ENCODE measurements around the gene NEDD4L.
A peak's percentile ranks its signal among the peaks of the same experiment; 100 is the strongest.

Gene NEDD4L

DNA sequence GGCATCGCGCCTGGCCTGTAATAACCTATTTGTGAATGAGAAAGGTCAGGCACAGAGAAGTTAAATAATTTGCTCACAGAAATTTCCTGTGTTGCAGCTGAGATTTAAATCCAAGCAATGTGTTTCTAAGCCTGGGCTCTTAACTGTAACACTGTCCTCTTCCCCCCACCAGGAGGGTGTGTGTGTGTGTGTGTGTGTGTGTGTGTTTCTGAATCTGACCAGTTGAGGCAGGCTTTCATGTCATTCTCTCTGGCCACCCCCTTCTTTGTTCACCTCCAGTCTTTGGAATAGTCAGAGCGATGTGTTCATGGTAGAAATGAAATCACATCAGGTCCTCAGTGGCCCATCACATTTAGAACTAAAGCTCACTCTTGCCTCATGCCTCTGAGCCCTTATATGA lies 81.2 kb downstream of the NEDD4L start:
- no peak for DNase-seq

DNA sequence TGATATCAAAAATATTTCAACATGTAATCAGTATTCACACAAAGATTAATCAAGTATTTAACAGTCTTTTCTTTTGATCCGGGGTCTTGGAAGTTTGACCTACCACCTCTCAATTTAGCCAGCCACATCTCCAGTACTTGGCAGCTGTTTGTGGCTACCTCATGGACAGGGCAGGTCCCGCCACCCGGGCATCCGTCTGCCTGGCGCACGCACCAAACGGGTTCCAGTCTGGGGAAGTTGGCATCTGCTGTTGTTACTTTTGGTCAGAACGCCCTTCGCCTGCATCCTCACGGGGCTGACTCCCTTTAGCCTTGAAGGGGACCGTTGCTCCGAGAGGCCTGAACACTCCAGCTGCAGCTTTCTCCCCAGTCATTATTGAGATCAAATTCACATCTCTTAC lies 81.7 kb downstream of the NEDD4L start:
- no peak for DNase-seq

DNA sequence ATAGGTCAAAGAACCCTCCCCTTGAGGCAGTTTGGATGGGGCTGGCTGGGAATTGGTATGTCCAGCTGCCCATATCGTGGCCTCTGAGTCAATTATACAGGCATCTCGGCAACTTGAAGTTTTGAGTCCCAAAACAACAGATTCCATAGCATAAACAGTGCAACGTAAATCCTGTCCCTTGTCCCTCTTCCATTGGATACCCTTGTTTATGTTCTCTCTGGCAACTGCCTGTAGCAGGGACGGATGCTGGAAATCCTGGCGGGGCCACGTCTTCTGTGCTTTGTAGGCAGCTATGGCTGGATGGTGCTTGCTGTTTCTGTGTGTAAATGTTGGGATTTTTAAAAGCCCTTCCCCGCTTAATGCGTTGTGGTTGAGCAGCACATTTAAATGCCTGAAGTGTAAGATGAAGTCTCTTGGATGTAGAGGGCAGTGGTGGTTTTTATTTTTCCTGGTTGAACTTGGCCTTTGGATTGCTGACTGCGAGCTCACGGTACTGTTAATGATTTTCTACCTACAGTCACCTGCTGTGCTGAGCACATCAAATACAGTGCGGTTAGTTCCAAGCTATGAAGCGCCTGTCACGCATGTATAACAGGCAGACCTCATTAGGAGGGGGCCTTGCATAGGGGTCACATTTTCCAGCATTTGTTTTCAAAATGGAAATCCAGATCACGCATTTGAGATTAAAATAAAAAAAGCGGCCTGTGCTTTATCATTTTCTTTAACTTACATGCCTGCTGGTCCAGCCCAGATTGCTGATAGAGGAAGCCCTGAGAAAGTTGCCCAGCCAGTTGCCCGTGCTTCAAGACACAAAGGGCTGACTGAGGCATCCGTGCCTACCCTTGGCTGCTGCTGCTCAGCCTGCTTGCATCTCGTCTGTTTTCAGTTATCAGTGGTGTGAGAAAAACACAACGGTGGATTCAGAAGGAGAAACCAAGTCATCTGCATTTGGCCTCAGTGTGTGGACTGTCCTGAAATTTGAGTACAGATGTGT lies 84.7 kb downstream of the NEDD4L start:
- no peak for DNase-seq

- no peak for DNase-seq
These were observed 88.7 kb downstream of the NEDD4L start for GRCh38 chr18:58132595-58133261.

DNA sequence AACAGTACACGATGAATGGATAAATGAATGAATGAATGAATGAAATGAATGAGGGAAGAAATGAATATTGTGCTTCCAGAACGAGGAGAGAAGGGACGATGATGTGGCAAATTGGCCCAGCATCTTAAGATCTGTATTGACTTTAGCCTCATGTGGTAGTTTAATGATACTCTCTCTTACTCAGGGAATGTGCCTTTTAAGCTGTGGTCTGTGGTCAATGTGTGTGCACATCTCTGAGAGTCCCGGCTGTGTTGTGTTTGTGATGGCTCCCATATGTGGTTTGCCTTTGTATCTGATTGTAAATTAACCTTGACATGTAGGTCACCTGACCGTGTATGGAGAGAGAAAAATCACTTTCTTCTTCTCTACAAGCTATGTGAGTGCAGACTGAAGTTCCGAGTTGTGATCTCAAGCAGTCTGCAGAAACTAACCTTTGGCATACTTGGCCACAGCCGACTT lies 91.2 kb downstream of the NEDD4L start:
- DNase-seq, result no peak

DNA sequence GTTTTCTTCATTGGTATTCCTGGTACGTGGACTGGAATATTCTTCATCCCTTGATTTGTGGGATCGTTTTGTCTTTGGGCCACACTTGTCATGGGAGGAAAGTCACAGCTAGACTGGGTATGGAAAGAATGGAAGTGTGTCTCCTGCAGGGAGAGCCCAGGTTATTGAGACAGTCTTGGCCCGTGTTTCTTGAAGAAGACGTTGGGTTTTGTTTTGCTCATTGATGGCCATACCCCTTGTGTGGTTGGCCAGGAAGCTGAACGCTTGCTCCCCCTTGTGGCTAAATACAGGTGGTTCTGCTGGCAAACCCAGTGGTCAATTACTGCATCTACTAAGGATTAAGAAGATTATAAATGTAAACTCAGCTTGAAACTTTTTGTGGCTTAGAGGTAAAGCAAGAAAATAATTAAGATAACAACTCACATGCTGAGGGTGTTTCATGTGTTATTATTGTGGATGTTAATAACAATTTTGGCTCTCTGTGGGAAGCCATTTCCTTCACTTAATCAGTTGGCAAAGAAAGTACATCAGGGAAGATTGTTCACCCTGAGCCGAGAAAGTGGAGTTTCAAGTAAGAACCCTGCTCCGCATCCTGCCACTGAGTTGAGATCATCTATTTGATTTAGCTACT lies 91.8 kb downstream of the NEDD4L start:
- peak; percentile 67 for DNase-seq

- DNase-seq, result no peak
These were observed 92.9 kb downstream of the NEDD4L start for GRCh38 chr18:58136879-58137278.

GRCh38 chr18:58139459-58140386 lies 95.7 kb downstream of the NEDD4L start:
- no peak for DNase-seq

- DNase-seq, result no peak
These were observed 96.6 kb downstream of the NEDD4L start for GRCh38 chr18:58140387-58141325.

DNA sequence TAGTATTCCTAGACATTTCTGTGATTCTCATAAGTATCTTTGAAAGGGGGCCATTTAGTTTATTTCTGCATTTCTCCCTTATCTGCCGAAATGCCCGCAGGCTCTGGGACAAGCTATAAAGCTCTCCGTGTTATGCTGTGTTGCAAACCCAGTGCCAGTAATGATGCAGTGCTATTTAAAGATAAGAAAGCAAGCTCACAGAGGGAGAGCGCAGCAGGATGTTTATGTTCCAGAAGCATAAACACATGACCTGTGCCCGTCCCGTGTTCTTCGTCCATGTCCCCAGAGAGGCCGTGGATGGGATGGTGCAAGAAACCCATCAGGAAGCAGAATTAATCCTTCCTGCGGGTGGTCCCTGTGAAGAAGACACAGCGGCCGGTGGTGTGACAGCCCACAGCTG lies 99.4 kb downstream of the NEDD4L start:
- no peak for DNase-seq

DNA sequence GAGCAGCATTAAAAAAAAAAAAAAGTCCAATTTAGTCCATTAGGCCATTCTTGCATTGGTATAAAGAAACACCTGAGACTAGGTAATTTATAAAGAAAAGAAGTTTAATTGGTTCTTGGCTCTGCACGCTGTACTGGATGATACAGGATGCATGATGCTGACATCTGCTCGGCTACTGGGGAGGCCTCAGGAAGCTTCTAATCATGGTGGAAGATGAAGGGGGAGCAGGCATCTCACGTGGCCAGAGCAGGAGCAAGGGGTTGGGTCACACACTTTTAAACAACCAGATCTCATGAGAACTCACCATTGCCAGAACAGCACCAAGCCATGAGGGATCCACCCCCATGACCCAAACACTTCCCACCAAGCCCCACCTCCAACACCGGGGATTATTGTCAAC lies 100.1 kb downstream of the NEDD4L start:
- DNase-seq, result no peak

DNA sequence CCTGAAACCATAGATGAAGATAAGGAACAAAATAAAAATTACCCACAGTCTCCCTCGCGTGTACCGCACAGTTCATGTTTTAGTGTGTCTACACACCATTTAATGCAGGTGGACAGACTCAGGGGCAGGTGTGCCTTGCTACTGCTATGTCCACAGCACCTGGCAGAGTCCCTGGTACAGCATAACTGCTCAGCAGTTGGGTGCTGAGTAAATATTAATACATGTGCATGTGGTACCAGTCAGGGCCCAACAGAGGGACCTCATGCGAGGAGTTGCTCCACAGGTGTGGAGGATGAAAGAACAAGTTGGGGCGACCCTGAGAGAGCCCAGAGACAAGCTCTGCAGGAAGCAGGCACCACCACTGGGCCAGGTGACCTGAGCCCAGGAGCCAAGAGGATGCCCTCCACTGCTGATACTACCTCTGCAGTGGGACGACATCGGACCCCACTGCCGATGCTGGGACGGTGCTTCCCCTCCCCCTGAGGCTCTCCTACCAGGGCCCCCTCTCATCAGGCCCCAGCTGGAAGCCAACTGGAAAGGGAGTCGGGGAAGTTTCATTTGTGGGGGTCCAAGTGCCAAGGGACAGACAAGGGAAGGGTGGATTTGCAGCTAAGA lies 100.8 kb downstream of the NEDD4L start:
- no peak for DNase-seq

DNA sequence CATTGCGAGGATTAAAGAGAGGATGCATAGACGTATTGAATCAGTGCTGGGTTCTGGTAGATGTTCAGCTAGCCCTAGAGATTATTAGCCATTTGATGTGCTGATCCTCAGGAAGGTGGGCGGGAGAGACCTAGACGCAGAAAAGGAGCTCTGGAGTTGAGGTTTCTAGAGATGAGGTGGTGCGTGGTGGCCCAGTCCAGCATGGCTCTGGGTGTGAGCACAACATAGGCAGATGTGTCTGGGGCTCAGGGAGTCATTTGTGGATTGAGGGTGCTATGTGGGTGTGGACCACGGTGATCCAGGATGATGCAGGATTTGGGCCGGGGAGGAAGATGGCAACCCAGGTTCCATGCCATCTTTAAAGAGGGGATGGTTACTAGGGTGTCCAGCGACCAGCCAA lies 102.1 kb downstream of the NEDD4L start:
- DNase-seq, result no peak

DNA sequence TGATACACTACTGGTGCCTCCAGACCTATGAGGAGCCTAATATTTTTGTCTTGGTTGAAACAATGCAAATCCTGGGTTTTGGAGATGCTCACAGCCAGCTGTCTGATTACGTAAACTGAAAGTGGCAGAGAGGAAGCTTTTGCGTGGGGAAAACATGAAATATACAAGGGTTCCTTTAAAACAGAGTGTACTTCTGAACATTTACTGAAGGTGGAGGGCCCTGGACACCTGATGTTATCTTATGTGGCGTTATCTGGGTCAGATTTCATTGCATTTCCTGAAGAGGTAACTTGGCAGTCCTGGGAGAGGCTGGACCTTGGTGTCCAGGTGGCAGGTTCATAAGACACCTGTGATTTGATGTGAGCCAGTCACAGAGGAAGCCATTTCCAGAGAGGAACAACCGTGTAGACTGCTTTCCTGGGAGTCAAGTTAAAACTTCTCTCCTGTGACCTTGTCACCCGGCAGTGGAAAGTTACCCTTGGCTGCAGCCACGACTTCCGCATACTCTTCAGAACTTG lies 105.0 kb downstream of the NEDD4L start:
- DNase-seq, result no peak

DNA sequence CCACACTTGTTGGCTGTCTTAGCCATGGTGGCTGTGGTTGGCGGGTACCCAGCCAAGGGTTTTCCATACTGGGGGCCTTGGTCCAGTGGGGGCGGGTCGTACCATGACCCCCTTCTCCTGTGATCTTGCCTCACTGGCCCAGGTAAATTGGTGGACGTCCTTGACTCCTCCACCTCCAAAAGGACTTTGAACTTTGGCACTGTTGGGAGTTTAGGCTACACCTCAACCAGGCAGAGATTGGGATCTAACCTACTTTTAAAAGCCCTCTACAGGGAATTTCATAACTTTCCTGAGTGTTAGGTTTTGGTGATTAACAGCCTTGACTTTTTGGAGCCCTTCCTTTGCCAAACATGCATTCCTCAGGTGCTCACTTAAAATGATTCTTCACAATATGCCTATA lies 106.7 kb downstream of the NEDD4L start:
- no peak for DNase-seq

GRCh38 chr18:58152216-58152615 lies 108.2 kb downstream of the NEDD4L start:
- DNase-seq, result no peak

GRCh38 chr18:58152891-58153290 lies 108.9 kb downstream of the NEDD4L start:
- DNase-seq, result no peak

DNA sequence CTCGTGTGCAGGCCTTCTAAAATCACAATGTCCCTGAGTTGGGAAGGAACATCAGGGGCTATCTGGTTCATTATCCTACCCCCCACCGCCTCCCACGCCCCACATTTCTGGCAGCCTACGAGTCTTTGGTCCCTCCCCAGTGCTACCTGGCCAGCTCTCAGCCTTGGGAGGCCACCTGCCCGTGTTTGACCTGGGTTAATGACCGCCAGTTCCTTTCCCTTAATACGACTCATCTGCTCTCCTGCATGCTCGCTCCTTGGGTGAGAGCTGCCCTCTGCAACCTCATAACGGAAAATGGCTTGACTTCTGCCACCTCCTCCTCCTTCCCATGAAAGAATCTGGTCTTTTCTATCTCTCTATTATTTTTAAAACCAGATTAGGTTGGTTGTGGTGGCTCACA lies 112.5 kb downstream of the NEDD4L start:
- no peak for DNase-seq

- no peak for DNase-seq
These were observed 113.2 kb downstream of the NEDD4L start for GRCh38 chr18:58157237-58157636.

- no peak for DNase-seq
These were observed 114.0 kb downstream of the NEDD4L start for GRCh38 chr18:58158008-58158407.

- DNase-seq, result no peak
These were observed 114.4 kb downstream of the NEDD4L start for GRCh38 chr18:58158459-58158858.
